B cell (primary cell): ENCODE data around the gene SOX6.

Source experiments
- CTCF ChIP-seq: fragments of 200-600 bp; IDR thresholded peaks from one replicate; pipeline ENCODE4 v1.8.0; 2022; ENCODE audit warnings: antibody characterized with exemption, mild to moderate bottlenecking
- EZH2 ChIP-seq: IDR thresholded peaks from 2 replicates; pipeline ENCODE4 v1.6.1; 2012; ENCODE audit warnings: borderline replicate concordance, low read depth, mild to moderate bottlenecking, moderate library complexity, low read length; ENCODE audit not compliant: insufficient read depth, poor library complexity, severe bottlenecking

DNA sequence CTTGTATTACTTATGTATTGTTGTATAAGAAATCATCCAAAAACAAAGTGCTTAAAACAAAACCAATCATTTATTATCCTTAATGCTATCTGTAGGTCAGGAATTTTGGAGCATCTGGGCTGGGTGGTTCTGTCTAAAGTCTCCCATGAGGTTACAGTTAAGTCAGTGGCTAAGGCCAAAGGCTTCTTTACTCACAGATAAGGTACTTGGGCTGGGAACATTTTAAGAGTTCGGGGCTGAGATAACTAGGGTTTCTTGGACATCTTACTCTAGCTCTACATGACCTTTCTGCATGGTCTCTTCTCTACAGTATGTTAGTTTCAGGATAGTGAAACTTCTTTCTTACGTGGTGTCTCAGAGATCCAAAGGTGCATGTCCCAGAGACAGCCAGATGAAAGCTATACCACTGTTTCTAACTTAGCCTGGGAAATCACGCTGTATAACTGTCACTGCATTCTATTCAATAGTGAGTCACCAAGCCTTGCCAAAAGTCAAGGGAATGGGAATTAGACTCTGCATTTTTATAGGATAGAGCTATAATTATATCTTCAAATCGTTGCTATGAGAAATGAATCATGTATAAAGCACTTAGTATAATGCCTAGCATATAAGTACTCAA, 29.6 kb downstream of the SOX6 start:
- TF ChIP-seq CTCF (no peak), EZH2 (no peak)
